Body of pancreas (tissue), 4 donors: ENCODE data around the gene TTC28. TPM values are rescaled to one million over a fixed set of nuclear protein-coding genes. Genes with fewer than 3 reads are reported as not detected.
A peak's percentile ranks its signal among the peaks of the same experiment; 100 is the strongest.
"Not testable (repeated sequence)": the region's sequence is repeated elsewhere in the genome, so short reads cannot be mapped to it uniquely, and the experiment has no call there.

Source experiments
- ATAC-seq: fragments of 150-250 bp; one replicate; pipeline ENCODE4 v1.9.1; 2016
- DNase-seq, 4 donors: peaks; one replicate each; pipeline ENCODE4 v3.0.0-alpha.2; 2019
- H3K27ac ChIP-seq, 4 donors: fragments of 200-600 bp; sonication (generic); 1 replicate in 3 of 4; 2 replicates in 1 of 4; pipeline versions ENCODE4 v1.5.1 to v1.6.1; 2016 to 2019; ENCODE audit warnings: mild to moderate bottlenecking in 1 of 4, mixed read lengths in 1 of 4, moderate library complexity in 1 of 4
- H3K27me3 ChIP-seq, 2 donors: fragments of 200-600 bp; sonication (generic); one replicate each; pipeline ENCODE4 v1.6.0; 2016; ENCODE audit warnings: mild to moderate bottlenecking in 1 of 2
- H3K36me3 ChIP-seq, 2 donors: fragments of 200-600 bp; sonication (generic); replicated peaks in 1 of 2; 2 replicates each; pipeline ENCODE4 v1.5.1; 2016; ENCODE audit warnings: low read depth in 2 of 2; ENCODE audit not compliant: insufficient read depth in 1 of 2
- H3K4me1 ChIP-seq: fragments of 200-600 bp; sonication (generic); one replicate; pipeline ENCODE4 v1.6.0; 2016
- H3K4me3 ChIP-seq, 2 donors: fragments of 200-600 bp; sonication (generic); 1 replicate in 1 of 2; 2 replicates in 1 of 2; pipeline ENCODE4 v1.5.1; 2016 to 2019
- H3K9me3 ChIP-seq, 3 donors: fragments of 200-600 bp; sonication (generic); 1 replicate in 2 of 3; 2 replicates in 1 of 3; pipeline ENCODE4 v1.5.1; 2016
- POLR2A ChIP-seq, 3 donors: fragments of 450-650 bp; IDR thresholded peaks; one replicate each; pipeline ENCODE4 v1.6.1; 2016; ENCODE audit warnings: antibody characterized with exemption in 3 of 3, mild to moderate bottlenecking in 2 of 3
- WGBS, 2 donors: methylation state at CpG; one replicate each; pipeline ENCODE4 v1.1.5; 2017; 5-methylcytosine and 5-hydroxymethylcytosine counted together
- intact Hi-C: fragments of 100-400 bp; cut with DNase I; formaldehyde crosslinking; loops from one replicate; pipeline ENCODE4 v1.15.1; 2023
- total RNA-seq, 2 donors: library from RNA; depleted of rRNA; stranded (reverse); fragments of >200 nt; gene quantifications; one replicate each; pipeline ENCODE4 v1.1.0, GENCODE V29; 2016
- TF ChIP-seq, protein P1 (sequence below), 7 experiments: fragments of 450-650 bp in 4 of 7; fragments of 200-600 bp in 3 of 7; sonication (generic) in 3 of 7; IDR thresholded peaks; one replicate each; pipeline ENCODE4 v1.5.1; 2016 to 2019; ENCODE audit warnings: antibody characterized with exemption in 7 of 7

The TTC28 gene
- total RNA-seq, 2 donors from 2014 or later = 21.0 to 87.3 TPM

- H3K27me3 ChIP-seq, H3K9me3 ChIP-seq, H3K36me3 ChIP-seq, H3K27ac ChIP-seq, H3K4me3 ChIP-seq, ATAC-seq, DNase-seq, intact Hi-C loops: not testable (repeated sequence)
- peaks cover 16% of the 10 kb centered on the region for H3K4me1 ChIP-seq
- WGBS, 2 donors = 87 to 95% methylated on average over 4 of the region's 4 CpGs
Observed at GRCh38 chr22:28682966-28683365, 3.3 kb upstream of the TTC28 start.

GRCh38 chr22:28680813-28681490 is 1.3 kb upstream of the TTC28 start:
- intact Hi-C loops = not testable (repeated sequence)

DNA sequence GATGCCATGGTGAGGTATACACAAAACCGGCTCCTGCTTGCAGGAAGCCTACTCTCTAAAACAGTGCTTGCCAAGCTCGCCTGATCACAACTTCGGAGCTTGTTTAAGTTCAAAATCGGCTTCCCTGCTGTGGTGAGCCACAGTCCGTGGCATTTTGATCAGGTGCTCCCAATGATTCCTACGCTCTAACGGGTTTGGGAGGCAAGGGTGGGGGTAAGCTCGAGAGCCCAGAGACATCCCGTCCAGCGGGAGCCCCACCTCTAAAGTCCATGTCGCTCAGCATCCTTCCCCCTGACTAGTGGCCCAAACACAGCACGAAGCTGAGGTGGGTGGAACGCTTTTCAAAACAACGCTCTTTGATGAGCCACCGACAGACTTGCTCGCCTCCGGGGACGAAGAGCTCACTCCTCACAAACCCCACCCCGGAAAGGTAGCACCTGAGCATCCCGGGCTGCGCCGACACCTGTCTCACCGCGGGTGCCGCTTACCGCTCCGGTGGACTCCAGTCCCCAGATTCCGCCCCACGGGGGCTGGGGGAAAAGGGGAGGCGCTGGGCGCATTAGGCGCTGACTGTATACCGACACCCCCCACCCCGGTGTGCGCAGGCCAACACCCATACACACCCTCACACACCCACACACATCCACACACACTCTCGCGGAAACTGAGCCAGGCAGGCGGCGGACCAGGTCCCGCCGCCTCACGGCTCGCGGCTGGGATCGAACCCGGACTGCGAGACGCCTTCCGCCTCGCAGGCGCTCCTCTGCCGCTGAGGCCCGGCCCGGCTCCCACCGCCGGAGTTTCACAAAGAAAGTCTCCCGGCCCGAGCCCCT is 646 bp downstream of the TTC28 start:
- intact Hi-C loops, H3K27me3 ChIP-seq, H3K36me3 ChIP-seq, ATAC-seq, H3K9me3 ChIP-seq: not testable (repeated sequence)
- Histone ChIP-seq H3K4me1 (peaks cover 16% of the 10 kb centered on the region), H3K27ac (peak overlapping the region in 2 of 4 donors; percentile 25 to 38), H3K4me3 (peak overlapping the region; percentile 69 to 74)
- peak; percentile 5 to 31 (median 22) for DNase-seq
- 8 to 72% methylated on average over 5 to 55 of the region's 58 CpGs for WGBS, 2 donors

More at GRCh38 chr22:28680813-28681490, 1.3 kb upstream of the TTC28 start:
- H3K36me3 ChIP-seq, ATAC-seq, H3K4me3 ChIP-seq, H3K27me3 ChIP-seq, H3K9me3 ChIP-seq: not testable (repeated sequence)
- 52 to 67% methylated on average over 3 to 5 of the region's 5 CpGs for WGBS, 2 donors
- DNase-seq = peak in 2 of 4 donors; percentile 24 to 32
- Histone ChIP-seq H3K27ac (peak overlapping the region in 1 of 4 donors; percentile 32), H3K4me1 (peaks cover 16% of the 10 kb centered on the region)

DNA sequence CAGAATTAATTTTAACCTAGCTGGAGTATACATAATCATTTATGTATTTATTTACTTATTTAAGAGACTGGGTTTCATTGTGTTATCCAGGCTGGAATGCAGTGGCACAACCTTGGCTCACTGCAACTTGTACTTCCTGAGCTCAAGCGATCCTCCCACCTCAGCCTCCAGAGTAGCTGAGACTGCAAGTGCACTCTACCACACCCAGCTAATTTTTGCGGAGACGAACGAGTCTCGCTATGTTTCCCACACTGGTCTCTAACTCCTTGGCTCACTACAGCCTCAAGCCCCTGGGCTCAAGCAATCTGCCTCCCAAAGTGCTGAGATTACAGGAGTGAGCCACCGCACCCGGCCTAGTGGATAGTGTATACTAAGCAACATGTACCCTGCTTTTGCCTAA is 1.5 kb downstream of the TTC28 start:
- H3K36me3 ChIP-seq, intact Hi-C loops, DNase-seq, H3K4me3 ChIP-seq, H3K27me3 ChIP-seq, ATAC-seq, H3K27ac ChIP-seq, H3K9me3 ChIP-seq: not testable (repeated sequence)
- H3K4me1 ChIP-seq = peaks cover 16% of the 10 kb centered on the region
- WGBS, 2 donors = 90 to 95% methylated on average over 7 of the region's 7 CpGs

GRCh38 chr22:28674121-28674563 is 5.5 kb downstream of the TTC28 start:
- Histone ChIP-seq H3K4me3 (no peak overlapping the region), H3K27me3 (no peaks in the 10 kb centered on the region), H3K27ac (no peak overlapping the region), H3K36me3 (no peaks in the 10 kb centered on the region), H3K4me1 (peaks cover 7% of the 10 kb centered on the region), H3K9me3 (no peaks in the 10 kb centered on the region)
- ATAC-seq (no peak), DNase-seq (no peak)
- TF ChIP-seq, protein P1, sequence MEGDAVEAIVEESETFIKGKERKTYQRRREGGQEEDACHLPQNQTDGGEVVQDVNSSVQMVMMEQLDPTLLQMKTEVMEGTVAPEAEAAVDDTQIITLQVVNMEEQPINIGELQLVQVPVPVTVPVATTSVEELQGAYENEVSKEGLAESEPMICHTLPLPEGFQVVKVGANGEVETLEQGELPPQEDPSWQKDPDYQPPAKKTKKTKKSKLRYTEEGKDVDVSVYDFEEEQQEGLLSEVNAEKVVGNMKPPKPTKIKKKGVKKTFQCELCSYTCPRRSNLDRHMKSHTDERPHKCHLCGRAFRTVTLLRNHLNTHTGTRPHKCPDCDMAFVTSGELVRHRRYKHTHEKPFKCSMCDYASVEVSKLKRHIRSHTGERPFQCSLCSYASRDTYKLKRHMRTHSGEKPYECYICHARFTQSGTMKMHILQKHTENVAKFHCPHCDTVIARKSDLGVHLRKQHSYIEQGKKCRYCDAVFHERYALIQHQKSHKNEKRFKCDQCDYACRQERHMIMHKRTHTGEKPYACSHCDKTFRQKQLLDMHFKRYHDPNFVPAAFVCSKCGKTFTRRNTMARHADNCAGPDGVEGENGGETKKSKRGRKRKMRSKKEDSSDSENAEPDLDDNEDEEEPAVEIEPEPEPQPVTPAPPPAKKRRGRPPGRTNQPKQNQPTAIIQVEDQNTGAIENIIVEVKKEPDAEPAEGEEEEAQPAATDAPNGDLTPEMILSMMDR (IDR thresholded peaks at IDR 0.05) = no peak
- TF ChIP-seq POLR2A (IDR thresholded peaks at IDR 0.05) = no peak
- intact Hi-C loops = no loop called here
- WGBS, 2 donors = 65 to 81% methylated on average over 3 of the region's 3 CpGs

- ATAC-seq = no peak
- DNase-seq = peak in 3 of 4 donors; percentile 14 to 57 (median 26)
- TF ChIP-seq, protein P1 (IDR thresholded peaks at IDR 0.05) = no peak
- TF ChIP-seq POLR2A (IDR thresholded peaks at IDR 0.05) = no peak
- Histone ChIP-seq H3K27me3 (no peaks in the 10 kb centered on the region), H3K4me3 (no peak overlapping the region), H3K4me1 (no peaks in the 10 kb centered on the region), H3K27ac (no peak overlapping the region), H3K9me3 (no peaks in the 10 kb centered on the region), H3K36me3 (no peaks in the 10 kb centered on the region)
- intact Hi-C loops = no loop called here
- WGBS, 2 donors = 33 to 36% methylated on average over 3 of the region's 3 CpGs
Observed at GRCh38 chr22:28670756-28671155, 8.9 kb downstream of the TTC28 start.
